ENCODE results near the gene NQO1. TPM values are rescaled to one million over a fixed set of nuclear protein-coding genes. Genes with fewer than 3 reads are reported as not detected.
"Not testable (repeated sequence)": the region's sequence is repeated elsewhere in the genome, so short reads cannot be mapped to it uniquely, and the experiment has no call there.

NQO1 gene
- total RNA-seq, 1 experiment from 2014 or later, result 853 TPM

GRCh38 chr16:69732101-69732500, 5.7 kb upstream of the NQO1 start:
- Histone ChIP-seq H3K9me2 (ENCODE audit: insufficient read depth) (no peaks in the 10 kb centered on the region), H3K9me3 (ENCODE audit: insufficient read depth, low read depth) (no peaks in the 10 kb centered on the region), H3K4me2 (no peak overlapping the region), H3K36me3 (ENCODE audit: low read depth) (peaks cover 6% of the 10 kb centered on the region; the same call in 1 of the 2 replicates), H3K4me3 (no peak overlapping the region), H3K27ac (no peak overlapping the region), H3F3A (ENCODE audit: insufficient read depth, low read depth) (peaks cover 29% of the 10 kb centered on the region), H4K20me1 (ENCODE audit: insufficient read depth) (no peaks in the 10 kb centered on the region), H3K79me2 (ENCODE audit: low read depth) (peaks cover 45% of the 10 kb centered on the region), H3K27me3 (ENCODE audit: insufficient read depth, low read depth) (no peaks in the 10 kb centered on the region), H3K4me1 (replicated peaks; ENCODE audit: insufficient read depth) (peaks cover 23% of the 10 kb centered on the region), H2AFZ (no peak overlapping the region)
- ChIA-PET POLR2A (ENCODE audit: unreplicated experiment) (no interaction called here), CTCF (interaction anchor here (0.7 kb wide), 1 partner anchor 110 kb away, joined by 3 read pairs; no protein-coding TSS in a partner anchor)
- intact Hi-C loops (cut with micrococcal nuclease; ENCODE audit: unreplicated experiment), result no loop called here
- no TSS peak for BruUV-seq (replicated peaks)
- TF ChIP-seq EZH2 (IDR thresholded peaks at IDR 0.05; ENCODE audit: low read depth) (no peak), CTCF (conservative IDR thresholded peaks at IDR 0.05) (no peak)
- DNase-seq, result no peak

GRCh38 chr16:69731280-69731679, 4.9 kb upstream of the NQO1 start:
- Histone ChIP-seq H3K4me1 (replicated peaks; ENCODE audit: insufficient read depth) (peaks cover 23% of the 10 kb centered on the region), H3F3A (ENCODE audit: insufficient read depth, low read depth) (peaks cover 26% of the 10 kb centered on the region), H3K79me2 (ENCODE audit: low read depth) (peaks cover 45% of the 10 kb centered on the region)
- H3K27me3 ChIP-seq (ENCODE audit: insufficient read depth, low read depth); H3K9me2 ChIP-seq (ENCODE audit: insufficient read depth); H3K4me2 ChIP-seq; H2AFZ ChIP-seq; H3K36me3 ChIP-seq (ENCODE audit: low read depth); CTCF ChIA-PET; intact Hi-C loops (cut with micrococcal nuclease; ENCODE audit: unreplicated experiment); H3K4me3 ChIP-seq; BruUV-seq (replicated peaks); H4K20me1 ChIP-seq (ENCODE audit: insufficient read depth); H3K9me3 ChIP-seq (ENCODE audit: insufficient read depth, low read depth); DNase-seq; H3K27ac ChIP-seq; POLR2A ChIA-PET (ENCODE audit: unreplicated experiment): not testable (repeated sequence)

- H3K27me3 ChIP-seq (ENCODE audit: insufficient read depth, low read depth); BruUV-seq (replicated peaks); H3K9me2 ChIP-seq (ENCODE audit: insufficient read depth); DNase-seq; H2AFZ ChIP-seq; CTCF ChIA-PET; intact Hi-C loops (cut with micrococcal nuclease; ENCODE audit: unreplicated experiment); H3K9me3 ChIP-seq (ENCODE audit: insufficient read depth, low read depth); POLR2A ChIA-PET (ENCODE audit: unreplicated experiment): not testable (repeated sequence)
- Histone ChIP-seq H3F3A (ENCODE audit: insufficient read depth, low read depth) (peaks cover 44% of the 10 kb centered on the region), H3K27ac (peak overlapping the region; percentile 100), H3K36me3 (ENCODE audit: low read depth) (peaks cover 21% of the 10 kb centered on the region), H3K4me3 (peak overlapping the region; percentile 99; the same call in 1 of the 2 replicates), H3K4me2 (peak overlapping the region; percentile 85), H4K20me1 (ENCODE audit: insufficient read depth) (peaks cover 14% of the 10 kb centered on the region), H3K4me1 (replicated peaks; ENCODE audit: insufficient read depth) (peaks cover 23% of the 10 kb centered on the region), H3K79me2 (ENCODE audit: low read depth) (peaks cover 68% of the 10 kb centered on the region)
These were observed 2.7 kb upstream of the NQO1 start for GRCh38 chr16:69729030-69729429.

- H3K4me3 ChIP-seq, result peak overlapping the region; percentile 99
- peak overlapping the region; percentile 100 for H3K27ac ChIP-seq
- no peaks in the 10 kb centered on the region for H3K9me2 ChIP-seq (ENCODE audit: insufficient read depth)
- BruUV-seq (replicated peaks), result no TSS peak
- H3K4me1 ChIP-seq (replicated peaks; ENCODE audit: insufficient read depth), result peaks cover 34% of the 10 kb centered on the region
- H3K36me3 ChIP-seq (ENCODE audit: low read depth), result peaks cover 32% of the 10 kb centered on the region
- intact Hi-C loops (cut with micrococcal nuclease; ENCODE audit: unreplicated experiment), result loop anchor here (2.0 kb wide), 1 partner anchor 35 kb away; the partner anchor contains the start of gene WWP2
- H4K20me1 ChIP-seq (ENCODE audit: insufficient read depth), result peaks cover 25% of the 10 kb centered on the region
- peaks cover 50% of the 10 kb centered on the region for H3F3A ChIP-seq (ENCODE audit: insufficient read depth, low read depth)
- no peaks in the 10 kb centered on the region for H3K27me3 ChIP-seq (ENCODE audit: insufficient read depth, low read depth)
- no peak for TF ChIP-seq CTCF (conservative IDR thresholded peaks at IDR 0.05)
- TF ChIP-seq EZH2 (IDR thresholded peaks at IDR 0.05; ENCODE audit: low read depth), result no peak
- ChIA-PET POLR2A (ENCODE audit: unreplicated experiment) (no interaction called here), CTCF (interaction anchor here (1.2 kb wide), 1 partner anchor 27 kb away, joined by 4 read pairs; the partner anchor contains the start of gene NOB1)
- H3K79me2 ChIP-seq (ENCODE audit: low read depth), result peaks cover 79% of the 10 kb centered on the region
- peak overlapping the region; percentile 85 for H3K4me2 ChIP-seq
- no peak for DNase-seq
- no peaks in the 10 kb centered on the region for H3K9me3 ChIP-seq (ENCODE audit: insufficient read depth, low read depth)
- peak overlapping the region; percentile 53; the same call in 1 of the 2 replicates for H2AFZ ChIP-seq
These were observed 1.5 kb upstream of the NQO1 start for GRCh38 chr16:69727916-69728270.
